GM12874 (cell line): ENCODE results near the gene ARPC4.

ENCODE experiments used
- CTCF ChIP-seq: IDR thresholded peaks from 2 replicates; pipeline ENCODE4 v1.5.1; 2011; ENCODE audit warnings: low read depth, mild to moderate bottlenecking, control low read depth, low read length, moderate library complexity; ENCODE audit not compliant: insufficient read depth

The ARPC4 gene

DNA sequence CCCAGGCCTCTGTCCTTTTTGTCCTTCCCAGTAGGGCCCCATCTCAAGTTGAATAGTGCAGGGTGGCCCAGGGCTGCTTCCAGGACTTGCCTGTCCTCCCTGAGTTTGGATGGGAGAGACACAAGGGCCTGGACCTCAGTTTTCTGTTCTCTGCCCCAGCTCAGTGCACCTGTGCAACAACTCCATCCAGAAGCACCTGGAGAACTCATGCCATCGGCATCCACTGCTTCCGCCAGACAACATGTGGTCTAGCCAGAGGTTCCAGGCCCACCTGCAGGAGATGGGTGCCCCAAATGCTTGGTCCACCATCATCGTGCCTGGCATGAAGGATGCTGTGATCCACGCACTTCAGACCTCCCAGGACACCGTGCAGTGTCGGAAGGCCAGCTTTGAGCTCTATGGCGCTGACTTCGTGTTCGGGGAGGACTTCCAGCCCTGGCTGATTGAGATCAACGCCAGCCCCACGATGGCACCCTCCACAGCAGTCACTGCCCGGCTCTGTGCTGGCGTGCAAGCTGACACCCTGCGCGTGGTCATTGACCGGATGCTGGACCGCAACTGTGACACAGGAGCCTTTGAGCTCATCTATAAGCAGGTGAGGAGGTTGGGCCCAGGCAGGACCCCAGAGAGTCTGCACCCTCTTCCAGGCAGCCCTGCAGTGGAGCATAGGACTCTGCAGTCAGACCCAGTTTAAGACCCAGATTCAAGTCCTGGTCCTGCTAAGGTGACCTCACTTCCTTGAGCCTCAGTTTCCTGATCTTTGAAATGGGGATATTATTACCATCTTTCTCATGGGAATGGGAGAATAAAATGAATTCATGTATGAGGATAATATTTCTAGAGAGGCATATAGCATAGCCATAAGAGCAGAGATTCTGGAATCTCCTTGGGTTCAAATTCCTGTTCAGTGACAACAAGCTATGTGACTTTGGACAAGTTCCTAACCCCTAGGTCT is 36.2 kb downstream of the ARPC4 start:
- TF ChIP-seq CTCF, result no peak

GRCh38 chr3:9831253-9831652 is 38.4 kb downstream of the ARPC4 start:
- no peak for TF ChIP-seq CTCF

- no peak for TF ChIP-seq CTCF
Measured at GRCh38 chr3:9833078-9833477, 40.2 kb downstream of the ARPC4 start.

DNA sequence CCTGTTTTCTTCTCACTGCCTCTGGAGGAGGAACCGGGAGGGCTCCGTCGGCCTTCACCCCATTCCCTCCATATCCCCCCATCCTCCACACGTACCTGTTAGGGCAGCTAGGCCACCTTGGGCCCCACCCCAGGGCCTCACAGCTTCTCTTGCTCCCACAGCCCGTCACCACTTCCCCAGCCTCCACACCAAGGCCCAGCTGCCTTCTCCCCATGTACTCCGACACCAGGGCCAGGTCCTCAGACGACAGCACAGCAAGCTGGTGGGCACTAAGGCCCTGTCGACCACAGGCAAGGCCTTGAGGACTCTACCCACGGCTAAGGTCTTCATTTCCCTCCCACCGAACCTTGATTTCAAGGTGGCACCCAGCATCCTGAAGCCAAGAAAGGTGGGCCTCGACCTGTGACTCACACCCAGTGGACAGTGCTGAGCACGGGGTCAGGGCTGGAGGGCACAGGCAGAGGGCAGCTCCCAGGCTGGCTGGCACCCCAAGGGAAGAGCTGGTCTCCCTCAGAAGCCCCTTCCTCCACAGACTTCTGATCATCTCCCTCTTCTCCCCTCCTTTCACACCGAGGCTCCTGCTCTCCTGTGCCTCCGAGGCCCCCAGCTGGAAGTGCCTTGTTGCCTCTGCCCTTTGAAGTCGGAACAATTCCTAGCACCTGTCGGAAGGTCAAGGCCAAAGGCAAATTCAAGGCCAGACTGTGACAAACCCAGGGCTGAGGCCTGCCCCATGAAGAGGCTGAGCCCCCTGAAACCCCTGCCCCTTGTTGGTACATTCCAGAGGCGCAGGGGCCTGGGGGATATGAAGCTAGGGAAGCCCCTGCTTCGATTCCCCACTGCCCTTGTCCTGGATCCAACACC is 41.9 kb downstream of the ARPC4 start:
- no peak for TF ChIP-seq CTCF

GRCh38 chr3:9837701-9838582 is 45.1 kb downstream of the ARPC4 start:
- TF ChIP-seq CTCF, result no peak

DNA sequence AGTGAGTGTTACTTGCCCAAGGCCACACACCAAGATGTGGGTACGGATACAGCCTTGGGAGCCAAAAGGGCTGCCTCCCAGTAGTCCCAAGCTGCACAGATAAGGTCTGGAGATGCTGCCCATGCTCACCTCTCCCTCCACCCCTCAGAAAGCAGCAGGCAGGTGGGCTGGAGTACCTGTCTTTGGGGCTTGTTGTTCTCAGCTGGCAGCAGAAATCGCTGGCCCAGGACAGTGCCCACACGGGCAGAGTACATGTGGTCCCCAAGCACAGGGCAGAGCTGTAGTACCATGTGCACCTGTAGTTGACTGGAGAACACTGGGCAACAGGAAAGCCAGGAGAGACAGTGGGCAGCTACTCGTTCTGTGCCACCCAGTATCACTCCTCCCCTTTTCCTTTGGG is 46.0 kb downstream of the ARPC4 start:
- TF ChIP-seq CTCF, result no peak
